Measurements from ENCODE around the gene ST8SIA5. TPM values are rescaled to one million over a fixed set of nuclear protein-coding genes. Genes with fewer than 3 reads are reported as not detected.

Gene ST8SIA5
- total RNA-seq, 1 experiment from 2014 or later, result 0.54 TPM

DNA sequence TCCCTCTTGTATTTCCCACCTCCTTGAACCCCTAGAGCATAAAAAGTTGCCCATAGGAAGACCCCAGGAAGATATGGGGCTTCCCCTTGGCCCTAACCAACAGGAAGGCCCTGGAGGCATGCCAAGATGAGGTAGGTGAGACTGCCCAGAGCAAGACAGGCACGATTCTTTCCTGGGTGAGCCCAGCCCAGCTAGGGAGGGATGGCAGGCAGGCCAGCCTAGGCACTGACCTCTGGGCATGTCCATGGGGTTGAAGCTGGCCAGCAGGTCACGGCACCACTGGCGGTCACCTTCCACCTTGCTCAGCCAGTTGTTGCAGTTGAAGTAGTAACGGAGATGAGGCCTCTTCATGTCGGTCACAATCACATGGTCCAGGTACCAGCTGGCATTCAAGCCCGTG lies 117.5 kb downstream of the ST8SIA5 start:
- Histone ChIP-seq H3K9me2 (ENCODE audit: insufficient read depth) (no peaks in the 10 kb centered on the region), H3K27me3 (ENCODE audit: insufficient read depth, low read length) (no peaks in the 10 kb centered on the region), H4K20me1 (ENCODE audit: insufficient read depth) (no peaks in the 10 kb centered on the region), H2AFZ (ENCODE audit: low read depth, low read length, poor library complexity, severe bottlenecking) (no peak overlapping the region), H3K79me2 (ENCODE audit: insufficient read depth, low read length) (no peaks in the 10 kb centered on the region), H3K27ac (ENCODE audit: low read depth, low read length) (no peak overlapping the region), H3K4me1 (ENCODE audit: control insufficient read depth in 1 of 2, insufficient read depth in 2 of 2, low read length in 2 of 2) (no peaks in the 10 kb centered on the region), H3K36me3 (ENCODE audit: control insufficient read depth in 1 of 2, insufficient read depth in 2 of 2, low read length in 2 of 2) (no peaks in the 10 kb centered on the region), H3K9ac (ENCODE audit: low read length) (no peak overlapping the region), H3K4me2 (ENCODE audit: low read length) (no peak overlapping the region), H3K9me3 (ENCODE audit: control insufficient read depth in 1 of 2, insufficient read depth in 1 of 2, low read depth in 1 of 2, low read length in 2 of 2) (no peaks in the 10 kb centered on the region), H3K4me3 (replicated peaks in 1 of 2; ENCODE audit: low read depth in 1 of 2, low read length in 2 of 2) (no peak overlapping the region)
- ChIA-PET CTCF (interaction anchor here (0.8 kb wide), 1 partner anchor 19 kb away, joined by 4 read pairs; no protein-coding TSS in a partner anchor), RAD21 (ENCODE audit: low non-redundant PET in 1 of 2, low total read pairs in 2 of 2, uncharacterized antibody in 2 of 2, unreplicated experiment in 2 of 2) (no interaction called here), POLR2A (no interaction called here)
- no TSS peak for BruUV-seq (replicated peaks)
- ATAC-seq (no peak), DNase-seq (ENCODE audit: low read depth, low spot score) (no peak)
- intact Hi-C loops (cut with micrococcal nuclease), result no loop called here
- no peak for TF ChIP-seq JUND (IDR thresholded peaks at IDR 0.05)
- no peak for TF ChIP-seq FOSL1 (IDR thresholded peaks at IDR 0.05; ENCODE audit: low read depth)
- no peak for TF ChIP-seq RAD21 (IDR thresholded peaks at IDR 0.05; ENCODE audit: low read depth)
- no peak for TF ChIP-seq ATF3 (IDR thresholded peaks at IDR 0.05)
- TF ChIP-seq ZNF274 (IDR thresholded peaks at IDR 0.05; ENCODE audit: low read depth, low read length), result no peak
- no peak for TF ChIP-seq POLR2AphosphoS5 (IDR thresholded peaks at IDR 0.05; ENCODE audit: low read depth, low read length)
- no peak for TF ChIP-seq EZH2phosphoT487 (IDR thresholded peaks at IDR 0.05; ENCODE audit: borderline replicate concordance)
- no peak for TF ChIP-seq REST (IDR thresholded peaks at IDR 0.05; ENCODE audit: low read depth)
- no peak for TF ChIP-seq SIN3A (IDR thresholded peaks at IDR 0.05; ENCODE audit: low read depth)
- TF ChIP-seq YY1 (IDR thresholded peaks at IDR 0.05; ENCODE audit: extremely low read depth, insufficient replicate concordance, low read depth, low read length), result no peak
- TF ChIP-seq SP1 (IDR thresholded peaks at IDR 0.05; ENCODE audit: low read depth), result no peak
- TF ChIP-seq MAX (IDR thresholded peaks at IDR 0.05), result no peak
- no peak for TF ChIP-seq TCF7L2 (IDR thresholded peaks at IDR 0.05; ENCODE audit: borderline replicate concordance, extremely low read depth, insufficient read depth, insufficient read length)
- no peak for TF ChIP-seq ELF1 (IDR thresholded peaks at IDR 0.05; ENCODE audit: borderline replicate concordance, low read depth)

All from HCT116 (cell line).